HuH-7 (cell line): ENCODE results near the gene RSL1D1.
"Not testable (repeated sequence)": the region's sequence is repeated elsewhere in the genome, so short reads cannot be mapped to it uniquely, and the experiment has no call there.

Source experiments
- DNase-seq: peaks from one replicate; pipeline ENCODE4 v3.0.0; 2011; ENCODE audit warnings: low spot score

The RSL1D1 gene

GRCh38 chr16:11843861-11844260 is 7.5 kb downstream of the RSL1D1 start:
- DNase-seq: no peak

- DNase-seq: no peak
Measured at GRCh38 chr16:11843206-11843605, 8.1 kb downstream of the RSL1D1 start.

DNA sequence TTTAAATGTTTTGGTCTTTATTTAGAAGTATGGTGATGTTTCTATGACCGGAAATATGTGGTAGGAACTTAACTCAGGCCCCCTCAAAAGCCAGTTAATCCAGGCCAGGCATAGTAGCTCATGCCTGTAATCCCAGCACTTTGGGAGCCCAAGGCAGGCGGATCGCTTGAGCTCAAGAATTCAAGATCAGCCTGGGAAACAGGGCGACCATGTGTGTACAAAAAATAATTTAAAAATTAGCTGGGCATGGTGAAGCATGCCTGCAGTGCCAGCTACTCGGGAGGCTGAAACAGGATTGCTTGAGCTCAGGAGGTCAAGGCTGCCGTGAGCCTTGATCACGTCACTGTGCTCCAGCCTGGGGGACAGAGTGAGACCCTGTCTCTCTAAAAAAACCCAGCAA is 10.3 kb downstream of the RSL1D1 start:
- no peak for DNase-seq

- no peak for DNase-seq
Measured at GRCh38 chr16:11836650-11837244, 14.6 kb downstream of the RSL1D1 start.

DNA sequence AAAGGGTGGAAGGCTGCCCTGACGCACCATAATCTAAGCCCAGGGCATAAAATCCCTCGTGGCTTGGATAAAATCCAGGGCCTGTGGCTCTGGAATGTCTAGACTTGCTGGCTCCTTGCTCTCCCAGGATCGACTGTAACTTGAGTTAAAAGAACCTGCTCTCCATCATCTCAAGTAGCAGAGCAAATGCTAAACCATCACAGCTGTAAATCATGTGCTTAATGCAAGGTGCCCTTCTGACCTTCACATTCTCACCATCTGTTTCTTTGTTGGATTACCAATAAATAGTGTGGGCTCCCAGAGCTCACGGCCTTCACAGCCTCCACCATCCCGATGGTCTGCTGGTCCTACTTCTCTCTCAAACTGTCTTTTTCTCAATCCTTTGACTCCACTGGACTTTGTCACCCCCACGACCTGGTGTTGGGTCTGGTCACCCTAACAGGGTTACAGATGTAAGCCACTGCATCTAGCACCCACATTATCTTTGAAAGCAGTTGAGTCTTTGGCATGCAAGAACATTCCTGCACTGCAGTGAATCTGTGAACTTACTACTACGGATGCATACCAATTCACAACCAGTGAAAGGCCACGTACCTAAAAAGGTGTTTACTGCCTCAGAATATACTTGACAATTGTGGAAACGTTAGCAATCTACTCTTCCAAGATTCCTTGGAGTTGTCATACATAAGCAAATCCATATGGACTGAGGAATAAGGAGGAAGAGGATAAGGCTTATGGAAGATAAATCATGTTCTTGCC is 15.3 kb downstream of the RSL1D1 start:
- no peak for DNase-seq

DNA sequence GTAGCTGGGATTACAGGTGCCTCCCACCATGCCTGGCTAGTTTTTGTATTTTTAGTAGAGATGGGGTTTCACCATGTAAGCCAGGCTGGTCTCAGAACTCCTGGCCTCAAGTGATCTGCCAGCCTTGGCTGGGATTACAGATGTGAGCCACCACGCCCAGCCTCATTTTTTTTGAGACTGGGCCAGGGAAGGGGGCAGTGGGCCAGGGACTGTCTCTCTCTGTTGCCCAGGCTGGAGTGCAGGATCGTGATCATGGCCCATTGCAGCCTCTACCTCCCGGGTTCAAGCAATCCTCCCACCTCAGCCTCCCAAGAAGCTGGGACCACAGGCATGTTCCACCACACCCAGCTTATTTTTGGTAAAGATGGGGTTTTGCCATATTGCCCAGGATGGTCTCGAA is 16.0 kb downstream of the RSL1D1 start:
- no peak for DNase-seq

- DNase-seq: peak; percentile 27
Measured at GRCh38 chr16:11833951-11834695, 17.2 kb downstream of the RSL1D1 start.

DNA sequence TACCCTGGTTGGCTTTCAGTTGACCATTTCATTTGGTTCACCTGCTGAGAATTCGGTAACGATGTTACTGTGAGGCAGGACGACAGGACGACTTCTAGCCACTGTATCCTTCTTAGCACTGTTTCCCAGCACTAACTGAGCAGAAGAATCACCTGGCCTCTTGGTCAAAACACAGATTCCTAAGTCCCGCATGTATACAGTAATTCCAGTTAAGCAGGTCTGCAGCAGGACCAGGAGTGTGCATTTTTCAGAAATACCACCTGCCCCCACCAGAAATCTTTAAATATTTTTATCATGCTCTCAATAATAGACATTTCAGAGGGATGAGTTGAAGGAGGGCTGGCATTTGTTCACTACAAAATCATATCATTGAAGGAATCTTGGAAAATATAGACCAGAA is 22.6 kb downstream of the RSL1D1 start:
- DNase-seq: no peak

GRCh38 chr16:11825520-11826165 is 25.7 kb downstream of the RSL1D1 start:
- not testable (repeated sequence) for DNase-seq

- peak; percentile 57 for DNase-seq
Measured at GRCh38 chr16:11824362-11824761, 27.0 kb downstream of the RSL1D1 start.

DNA sequence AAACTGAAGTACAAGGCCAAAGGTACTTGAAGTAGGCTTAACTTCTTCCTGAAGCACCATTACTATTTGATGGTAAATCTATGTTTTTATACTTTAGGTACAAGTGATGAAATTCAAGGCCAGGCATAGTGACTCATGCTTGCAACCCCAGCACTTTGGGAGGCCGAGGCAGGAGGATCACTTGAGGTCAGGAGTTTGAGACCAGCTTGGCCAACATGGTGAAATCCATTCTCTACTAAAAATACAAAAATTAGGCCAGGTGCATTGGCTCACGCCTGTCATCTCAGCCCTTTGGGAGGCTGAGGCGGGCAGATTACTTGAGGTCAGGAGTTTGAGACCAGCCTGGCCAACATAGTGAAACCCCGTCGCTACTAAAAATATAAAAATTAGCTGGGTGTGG is 27.7 kb downstream of the RSL1D1 start:
- DNase-seq: not testable (repeated sequence)

DNA sequence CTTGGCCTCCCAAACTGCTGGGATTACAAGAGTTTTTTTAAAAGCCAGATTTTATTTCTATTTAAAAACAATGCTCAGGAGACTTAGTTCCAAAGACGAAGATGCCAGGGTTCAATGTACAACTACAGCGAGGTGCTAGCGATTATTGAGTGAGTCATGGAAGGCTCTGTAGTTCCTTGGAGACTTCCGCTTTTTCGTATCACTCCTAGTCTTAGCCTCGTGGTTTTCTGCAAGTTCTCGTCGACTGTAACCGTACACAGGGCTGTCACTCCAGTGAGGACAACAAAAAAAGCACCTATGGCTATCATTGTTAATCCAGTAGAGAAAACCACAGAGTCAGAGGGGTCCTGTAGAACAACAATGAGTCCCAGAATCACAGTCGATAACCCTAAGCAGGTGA is 31.5 kb downstream of the RSL1D1 start:
- DNase-seq: no peak

DNA sequence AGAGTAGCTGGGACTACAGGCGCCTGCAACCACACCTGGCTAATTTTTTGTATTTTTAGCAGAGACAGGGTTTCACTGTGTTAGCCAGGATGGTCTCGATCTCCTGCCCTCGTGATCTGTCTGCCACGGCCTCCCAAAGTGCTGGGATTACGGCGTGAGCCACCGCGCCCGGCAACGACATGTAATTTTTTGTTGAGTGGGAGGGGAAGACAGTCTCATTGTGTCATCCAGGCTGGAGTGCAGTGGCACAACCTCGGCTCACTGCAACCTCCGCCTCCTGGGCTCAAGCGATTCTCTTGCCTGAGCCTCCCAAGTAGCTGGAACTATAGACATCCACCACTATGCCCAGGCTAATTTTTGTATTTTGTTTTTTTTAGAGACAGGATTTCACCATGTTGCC is 32.4 kb downstream of the RSL1D1 start:
- DNase-seq: not testable (repeated sequence)

DNA sequence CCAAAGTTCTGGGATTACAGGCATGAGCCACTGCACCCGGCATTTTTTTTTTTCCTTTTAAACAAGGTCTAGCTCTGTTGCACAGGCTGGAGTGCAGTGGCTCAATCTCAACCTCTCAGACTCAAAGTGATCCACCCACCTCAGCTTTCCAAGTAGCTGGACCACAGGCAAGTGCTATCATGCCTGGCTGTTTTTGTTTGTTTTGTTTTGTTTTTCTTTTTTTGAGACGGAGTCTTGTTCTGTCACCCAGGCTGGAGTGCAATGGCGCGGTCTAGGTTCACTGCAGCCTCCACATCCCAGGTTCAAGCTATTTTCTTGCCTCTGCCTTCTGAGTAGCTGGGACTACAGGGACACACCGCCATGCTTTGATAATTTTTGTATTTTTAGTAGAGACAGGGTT is 35.2 kb downstream of the RSL1D1 start:
- no peak for DNase-seq

- not testable (repeated sequence) for DNase-seq
Measured at GRCh38 chr16:11814800-11815199, 36.5 kb downstream of the RSL1D1 start.

GRCh38 chr16:11806721-11807120 is 44.6 kb downstream of the RSL1D1 start:
- DNase-seq: no peak

DNA sequence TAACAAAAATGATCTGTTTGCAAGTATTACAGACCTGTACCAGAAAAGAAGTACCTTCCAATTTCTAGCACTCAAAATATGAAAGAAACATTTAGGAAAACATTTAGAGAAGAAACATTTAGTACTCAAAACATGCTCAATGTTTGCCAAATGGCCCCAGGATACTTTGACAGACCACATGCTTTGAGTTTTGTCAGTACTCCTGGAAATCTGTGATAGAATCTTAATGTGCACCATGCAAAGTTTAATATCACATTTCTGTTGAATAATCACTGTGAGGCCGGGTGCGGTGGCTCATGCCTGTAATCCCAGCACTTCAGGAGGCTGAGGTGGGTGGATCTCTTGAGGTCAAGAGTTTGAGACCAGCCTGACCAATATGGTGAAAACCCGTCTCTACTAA is 45.8 kb downstream of the RSL1D1 start:
- DNase-seq: no peak

DNA sequence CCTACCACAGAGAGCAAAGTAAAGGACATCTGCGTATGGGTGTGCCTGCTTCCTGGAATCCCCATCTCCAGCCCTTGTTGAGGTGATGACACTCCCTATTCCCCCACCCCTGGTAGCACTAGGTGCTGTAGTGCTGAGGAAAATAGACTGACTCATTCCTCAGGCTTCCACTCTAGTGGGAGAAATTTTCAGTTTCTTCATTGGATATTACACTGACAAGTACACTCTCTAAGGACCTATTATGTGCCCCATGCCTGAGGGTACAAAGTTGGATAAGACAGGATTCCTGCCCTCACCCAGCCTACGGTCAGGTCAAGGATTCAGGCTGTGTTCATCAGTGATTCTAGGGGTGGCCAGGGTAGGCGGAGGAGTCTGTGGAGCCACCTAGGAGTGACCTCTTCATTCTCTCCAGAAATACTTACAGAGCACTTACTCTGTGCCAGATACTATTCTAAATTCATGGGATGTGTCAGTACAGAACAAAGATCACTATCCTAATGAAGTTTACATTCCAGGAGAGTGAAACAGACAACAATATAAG is 49.8 kb downstream of the RSL1D1 start:
- DNase-seq: no peak

GRCh38 chr16:11800382-11800718 is 51.0 kb downstream of the RSL1D1 start:
- no peak for DNase-seq

GRCh38 chr16:11799509-11800381 is 51.6 kb downstream of the RSL1D1 start:
- DNase-seq: no peak

GRCh38 chr16:11799017-11799381 is 52.3 kb downstream of the RSL1D1 start:
- no peak for DNase-seq

GRCh38 chr16:11797957-11798299 is 53.4 kb downstream of the RSL1D1 start:
- DNase-seq: no peak
